22Rv1 (cell line): ENCODE measurements around the gene COG5.
"Not testable (repeated sequence)": the region's sequence is repeated elsewhere in the genome, so short reads cannot be mapped to it uniquely, and the experiment has no call there.

Experiments
- H3K27ac ChIP-seq: fragments of 450-650 bp; 2 replicates; pipeline ENCODE4 v1.5.1; 2017
- ZFX ChIP-seq: fragments of 450-650 bp; IDR thresholded peaks from 2 replicates; pipeline ENCODE4 v1.6.1; 2017; ENCODE audit warnings: antibody characterized with exemption, borderline replicate concordance
- TF ChIP-seq, protein P1 (sequence below): fragments of 450-650 bp; IDR thresholded peaks from 2 replicates; pipeline ENCODE4 v1.5.1; 2017; ENCODE audit warnings: mild to moderate bottlenecking

The COG5 gene

DNA sequence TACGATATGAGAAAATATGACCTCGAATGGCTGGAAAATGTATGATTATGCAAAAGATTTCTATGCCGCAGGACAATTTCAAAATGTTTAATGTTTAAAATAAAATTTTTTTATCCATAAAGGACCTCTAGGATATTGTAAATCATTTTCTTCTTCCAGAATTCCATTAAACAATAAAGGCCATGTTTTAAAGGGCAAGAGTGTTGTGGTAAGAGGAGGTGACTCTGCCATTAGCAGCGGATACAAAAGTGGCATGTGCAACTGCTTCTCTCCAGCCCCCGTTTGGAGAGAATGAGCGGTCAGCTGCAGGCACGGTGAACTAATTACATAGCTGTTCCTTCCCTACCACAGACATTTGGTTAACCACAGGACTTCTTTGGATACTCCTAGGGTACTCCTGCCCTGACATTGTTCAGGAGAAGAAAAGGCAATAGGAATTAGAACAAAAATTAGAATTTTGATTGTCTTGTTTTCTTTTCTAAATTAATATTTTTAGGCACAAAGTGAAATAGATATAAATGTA is 331.1 kb downstream of the COG5 start:
- H3K27ac ChIP-seq = peak overlapping the region; percentile 73; the same call in 1 of the 2 replicates

DNA sequence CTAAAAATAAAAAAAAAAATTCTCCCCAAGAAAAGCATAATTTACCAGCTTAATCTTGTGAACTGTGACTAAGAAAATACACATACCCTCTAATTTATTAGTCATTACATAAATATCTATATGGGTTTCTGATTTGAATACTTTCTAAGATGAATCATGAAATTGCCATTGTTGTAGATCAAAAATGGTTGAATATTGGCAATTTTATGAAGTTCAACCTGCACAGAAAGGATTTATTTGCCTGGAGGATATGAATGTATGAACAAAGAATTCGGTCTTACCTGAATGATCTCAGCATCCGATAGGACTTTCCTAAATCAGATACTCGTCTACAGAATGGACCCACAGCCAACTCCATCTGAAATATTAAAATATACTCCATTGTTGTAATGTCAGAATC is 333.4 kb downstream of the COG5 start:
- H3K27ac ChIP-seq = no peak overlapping the region
- no peak for TF ChIP-seq ZFX
- TF ChIP-seq, protein P1, sequence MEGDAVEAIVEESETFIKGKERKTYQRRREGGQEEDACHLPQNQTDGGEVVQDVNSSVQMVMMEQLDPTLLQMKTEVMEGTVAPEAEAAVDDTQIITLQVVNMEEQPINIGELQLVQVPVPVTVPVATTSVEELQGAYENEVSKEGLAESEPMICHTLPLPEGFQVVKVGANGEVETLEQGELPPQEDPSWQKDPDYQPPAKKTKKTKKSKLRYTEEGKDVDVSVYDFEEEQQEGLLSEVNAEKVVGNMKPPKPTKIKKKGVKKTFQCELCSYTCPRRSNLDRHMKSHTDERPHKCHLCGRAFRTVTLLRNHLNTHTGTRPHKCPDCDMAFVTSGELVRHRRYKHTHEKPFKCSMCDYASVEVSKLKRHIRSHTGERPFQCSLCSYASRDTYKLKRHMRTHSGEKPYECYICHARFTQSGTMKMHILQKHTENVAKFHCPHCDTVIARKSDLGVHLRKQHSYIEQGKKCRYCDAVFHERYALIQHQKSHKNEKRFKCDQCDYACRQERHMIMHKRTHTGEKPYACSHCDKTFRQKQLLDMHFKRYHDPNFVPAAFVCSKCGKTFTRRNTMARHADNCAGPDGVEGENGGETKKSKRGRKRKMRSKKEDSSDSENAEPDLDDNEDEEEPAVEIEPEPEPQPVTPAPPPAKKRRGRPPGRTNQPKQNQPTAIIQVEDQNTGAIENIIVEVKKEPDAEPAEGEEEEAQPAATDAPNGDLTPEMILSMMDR = no peak

More for the DNA sequence above, 331.1 kb downstream of the COG5 start:
- TF ChIP-seq, protein P1 = no peak

DNA sequence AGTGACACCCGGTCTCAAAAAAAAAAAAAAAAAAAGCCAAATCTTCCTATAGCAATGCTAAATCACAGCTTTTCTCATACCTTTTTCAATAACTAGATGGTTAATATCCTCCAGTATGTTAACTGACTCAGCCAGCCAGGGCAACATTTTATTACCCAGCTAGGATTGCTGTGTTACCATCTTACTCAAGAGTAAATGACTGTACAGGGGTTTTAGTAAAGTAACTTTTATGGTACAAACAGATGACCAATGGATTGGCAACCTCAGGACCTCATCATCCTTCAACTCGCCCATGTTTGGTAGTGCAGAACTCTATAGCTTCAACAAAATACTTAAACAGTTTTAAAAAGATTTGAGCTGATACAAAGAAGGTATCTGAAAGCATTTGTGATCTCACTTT is 335.4 kb downstream of the COG5 start:
- H3K27ac ChIP-seq = no peak overlapping the region
- TF ChIP-seq ZFX = no peak
- TF ChIP-seq, protein P1 = no peak

DNA sequence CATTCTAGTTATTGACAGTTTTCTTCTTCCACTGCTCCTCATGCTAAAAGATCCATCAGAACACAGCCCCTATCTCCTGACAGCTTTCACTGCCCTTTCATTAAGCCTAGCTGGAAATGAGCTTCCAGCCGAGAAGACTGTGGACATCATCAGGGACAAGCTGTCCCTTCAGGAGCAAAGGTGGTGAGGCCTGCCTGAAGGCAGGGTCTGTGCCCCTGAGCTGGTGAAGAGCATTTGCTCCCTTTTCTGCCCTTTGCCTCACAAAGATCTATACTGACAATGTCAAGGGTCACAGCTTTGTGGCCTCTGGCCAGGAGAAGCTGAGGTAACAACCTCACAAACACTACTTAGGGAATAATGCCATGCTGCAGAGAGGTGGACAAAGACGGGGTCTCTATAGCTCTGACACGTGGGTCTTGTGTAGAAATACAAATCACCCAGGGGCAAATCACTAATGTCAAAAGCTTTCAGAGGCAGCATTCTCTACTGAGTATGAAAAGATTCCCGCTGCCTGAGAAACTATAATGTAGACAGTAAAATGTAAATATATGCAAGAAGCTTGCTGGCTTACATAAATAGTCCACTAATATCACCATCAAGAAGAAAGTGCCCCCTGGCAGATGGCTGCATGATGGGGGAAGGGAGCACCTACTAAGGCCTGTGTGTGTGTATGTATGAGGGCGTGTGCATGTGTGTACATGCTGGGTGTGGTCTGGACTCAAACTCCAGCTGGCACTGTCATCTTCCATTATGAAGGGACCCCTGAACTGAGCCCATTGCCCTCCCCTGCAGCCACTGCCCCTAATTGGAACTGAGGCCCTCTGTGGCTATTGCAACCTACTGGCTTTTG is 339.1 kb downstream of the COG5 start:
- TF ChIP-seq, protein P1 = no peak
- no peak for TF ChIP-seq ZFX

DNA sequence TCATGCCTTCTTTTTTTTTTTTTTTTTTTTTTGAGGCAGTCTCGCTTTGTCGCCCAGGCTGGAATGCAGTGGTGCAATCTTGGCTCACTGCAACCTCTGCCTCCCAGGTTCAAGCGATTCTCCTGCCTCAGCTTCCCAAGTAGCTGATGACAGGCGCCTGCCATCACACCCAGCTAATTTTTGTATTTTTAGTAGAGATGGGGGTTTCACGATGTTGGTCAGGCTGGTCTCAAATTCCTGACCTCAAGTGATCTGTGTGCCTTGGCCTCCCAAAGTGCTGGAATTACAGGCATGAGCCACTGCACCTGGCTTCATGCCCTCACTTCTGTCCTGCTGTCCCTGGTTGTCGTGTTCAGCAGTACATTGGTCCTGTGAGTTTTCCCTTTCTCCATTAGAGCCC is 342.9 kb downstream of the COG5 start:
- H3K27ac ChIP-seq = not testable (repeated sequence)

More for the DNA sequence above, 339.1 kb downstream of the COG5 start:
- H3K27ac ChIP-seq = no peak overlapping the region

DNA sequence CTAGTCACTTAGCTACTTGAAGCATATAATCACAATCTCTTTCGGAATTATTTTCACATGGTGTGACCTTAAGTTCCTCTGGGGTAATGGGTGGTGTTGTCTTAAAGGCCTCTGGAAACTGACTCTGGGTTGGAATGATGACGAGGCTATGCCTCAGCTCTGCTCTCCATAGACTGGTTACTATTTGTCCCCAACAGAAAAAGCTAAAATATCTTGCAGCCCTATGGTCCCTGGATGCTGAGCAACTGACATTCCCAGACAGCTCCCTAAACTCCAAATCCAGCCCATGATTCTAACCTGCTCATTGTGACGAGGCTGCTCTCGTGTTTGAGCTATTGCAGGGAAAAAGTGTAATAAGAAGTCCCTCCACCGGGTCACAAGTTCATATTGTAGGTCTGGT is 343.4 kb downstream of the COG5 start:
- TF ChIP-seq ZFX = no peak

DNA sequence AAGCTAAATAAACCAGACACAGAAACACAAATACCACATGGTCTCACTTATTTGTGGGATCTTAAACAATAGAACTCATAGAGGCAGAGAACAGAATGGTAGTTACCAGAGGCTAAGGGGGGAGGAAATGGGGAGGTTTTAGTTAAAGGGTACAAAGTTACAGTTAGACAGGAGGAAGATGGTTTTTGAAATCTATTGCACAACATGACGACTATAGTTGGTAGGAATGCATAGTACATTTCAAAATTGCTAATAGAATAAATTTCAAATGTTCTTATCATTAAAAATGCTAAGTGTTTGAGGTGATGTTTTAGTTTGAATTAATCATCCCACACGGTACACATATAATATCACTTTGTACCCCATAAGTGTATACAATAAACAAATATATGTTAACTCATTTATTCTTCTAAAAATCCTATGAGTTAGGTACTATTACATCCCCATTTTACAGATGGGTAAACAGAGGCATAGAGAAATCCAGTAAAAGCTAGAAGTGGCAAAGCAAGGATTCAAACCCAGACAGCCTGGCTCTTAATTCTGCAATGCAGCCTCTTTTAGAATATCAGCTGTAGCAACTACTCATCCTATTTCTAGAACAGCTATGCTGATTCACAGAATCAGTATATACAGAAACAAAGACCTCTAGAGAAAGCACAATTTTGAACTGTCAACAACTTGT is 344.0 kb downstream of the COG5 start:
- no peak overlapping the region for H3K27ac ChIP-seq
- no peak for TF ChIP-seq ZFX

More for the DNA sequence above, 343.4 kb downstream of the COG5 start:
- H3K27ac ChIP-seq = no peak overlapping the region

DNA sequence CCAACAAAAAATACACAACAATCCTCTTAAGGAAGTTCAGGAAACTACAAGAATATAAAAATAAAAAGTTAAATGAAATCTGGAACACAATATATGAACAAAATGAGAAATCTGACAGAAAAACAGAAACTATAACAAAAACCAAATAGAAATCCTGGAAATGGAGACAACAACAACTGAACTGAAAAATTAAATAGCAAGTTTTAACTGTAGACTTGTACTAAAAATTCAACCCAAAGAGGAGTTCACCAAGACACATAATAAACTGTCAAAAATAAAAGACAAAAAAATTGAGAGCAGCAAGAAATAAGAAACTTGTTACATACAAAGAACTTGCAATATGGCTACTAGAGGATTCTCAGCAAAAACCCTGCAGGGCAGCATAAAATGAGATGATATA is 349.8 kb downstream of the COG5 start:
- no peak overlapping the region for H3K27ac ChIP-seq
- no peak for TF ChIP-seq ZFX
- TF ChIP-seq, protein P1 = no peak
